ELF-1 (cell line): Measurements from ENCODE around the gene PCSK4.

Source experiments
- DNase-seq: peaks from one replicate; pipeline ENCODE4 v3.0.0-alpha.2; 2016; ENCODE audit warnings: low read depth, low spot score

Gene PCSK4

GRCh38 chr19:1487576-1488281, 2.4 kb downstream of the PCSK4 start:
- no peak for DNase-seq

DNA sequence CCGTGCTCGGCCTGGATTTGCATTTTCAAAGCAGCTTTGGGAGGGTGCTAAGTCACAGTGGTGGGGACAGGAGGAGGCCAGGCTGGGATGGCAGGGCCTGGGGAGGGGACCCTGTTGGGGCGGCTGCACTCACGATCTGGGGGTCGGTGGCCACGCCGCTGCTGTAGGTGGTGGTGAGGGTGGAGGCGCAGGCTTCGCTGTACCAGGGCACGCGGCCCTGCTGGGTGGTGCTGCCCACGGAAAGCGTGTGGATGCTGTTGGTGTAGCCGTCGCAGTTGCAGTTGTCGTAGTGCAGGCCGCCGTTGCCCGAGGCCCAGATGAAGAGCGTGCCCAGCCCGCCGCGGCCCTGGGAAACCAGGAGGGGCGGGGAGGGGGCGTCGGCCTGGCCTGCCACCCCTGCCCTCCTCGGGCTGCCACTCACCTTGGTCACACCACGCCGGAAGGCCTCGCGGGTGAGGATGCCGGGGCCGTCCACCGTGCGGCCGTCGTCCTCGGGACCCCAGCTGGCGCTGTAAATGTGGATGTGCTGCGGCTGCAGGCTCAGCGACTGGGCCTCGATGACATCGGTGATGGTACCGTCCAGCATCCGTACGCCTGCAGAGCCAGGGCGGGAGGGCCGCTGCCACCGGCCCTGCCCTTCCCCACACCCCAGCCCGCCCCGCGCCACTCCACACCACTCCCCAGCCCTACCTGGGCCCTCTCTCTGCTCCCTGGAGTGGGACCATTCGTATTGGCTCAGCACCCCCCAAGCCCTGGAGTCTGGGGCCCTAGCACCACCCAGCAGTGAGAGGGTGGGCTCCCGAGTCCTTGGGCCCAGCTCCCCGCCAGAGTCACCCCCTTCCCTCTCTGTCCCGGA, 3.2 kb downstream of the PCSK4 start:
- no peak for DNase-seq

GRCh38 chr19:1483979-1484428, 6.1 kb downstream of the PCSK4 start:
- DNase-seq = no peak

DNA sequence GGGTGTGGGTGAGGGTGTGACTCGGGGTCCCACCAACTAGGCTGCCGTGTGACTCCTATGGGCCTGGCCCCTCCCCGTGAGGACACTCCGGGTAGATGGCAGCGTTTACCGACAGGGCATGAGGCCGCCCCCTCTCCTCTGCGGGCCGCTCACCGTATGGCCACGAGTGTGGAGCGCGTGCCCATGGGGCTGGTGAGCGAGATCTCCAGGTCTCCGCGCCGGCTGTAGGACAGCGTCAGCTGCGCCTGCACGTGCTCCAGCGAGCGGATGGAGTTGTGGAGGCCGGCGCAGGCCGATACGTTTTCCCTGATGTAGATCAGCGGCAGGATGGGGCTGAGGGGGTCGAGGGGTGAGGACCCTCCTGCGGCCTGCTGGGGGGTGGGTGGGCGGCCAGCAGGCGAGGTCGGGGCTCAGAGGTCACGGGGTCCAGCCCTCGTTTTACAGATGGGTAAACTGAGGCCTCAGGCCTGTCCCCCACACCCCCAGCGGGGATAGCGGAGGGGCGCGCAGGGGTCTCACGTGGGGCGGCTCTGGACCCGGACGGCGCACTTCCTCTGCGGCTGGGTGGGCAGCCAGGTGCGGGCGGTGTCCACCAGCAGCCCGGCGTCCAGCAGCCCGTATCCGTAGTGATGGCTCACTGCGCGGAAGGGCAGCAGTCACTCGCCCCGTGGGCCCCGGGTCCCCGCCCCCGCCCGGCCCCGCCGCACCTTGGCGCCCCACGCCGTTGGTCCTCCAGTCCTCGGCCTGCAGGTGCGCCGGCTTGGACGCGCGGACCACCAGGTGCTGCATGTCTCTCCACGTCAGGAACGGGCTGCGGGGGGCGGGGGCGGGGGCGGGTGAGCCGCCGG, 6.8 kb downstream of the PCSK4 start:
- no peak for DNase-seq

- no peak for DNase-seq
These were observed 7.6 kb downstream of the PCSK4 start for GRCh38 chr19:1482361-1483130.

GRCh38 chr19:1481893-1482360, 8.2 kb downstream of the PCSK4 start:
- no peak for DNase-seq

DNA sequence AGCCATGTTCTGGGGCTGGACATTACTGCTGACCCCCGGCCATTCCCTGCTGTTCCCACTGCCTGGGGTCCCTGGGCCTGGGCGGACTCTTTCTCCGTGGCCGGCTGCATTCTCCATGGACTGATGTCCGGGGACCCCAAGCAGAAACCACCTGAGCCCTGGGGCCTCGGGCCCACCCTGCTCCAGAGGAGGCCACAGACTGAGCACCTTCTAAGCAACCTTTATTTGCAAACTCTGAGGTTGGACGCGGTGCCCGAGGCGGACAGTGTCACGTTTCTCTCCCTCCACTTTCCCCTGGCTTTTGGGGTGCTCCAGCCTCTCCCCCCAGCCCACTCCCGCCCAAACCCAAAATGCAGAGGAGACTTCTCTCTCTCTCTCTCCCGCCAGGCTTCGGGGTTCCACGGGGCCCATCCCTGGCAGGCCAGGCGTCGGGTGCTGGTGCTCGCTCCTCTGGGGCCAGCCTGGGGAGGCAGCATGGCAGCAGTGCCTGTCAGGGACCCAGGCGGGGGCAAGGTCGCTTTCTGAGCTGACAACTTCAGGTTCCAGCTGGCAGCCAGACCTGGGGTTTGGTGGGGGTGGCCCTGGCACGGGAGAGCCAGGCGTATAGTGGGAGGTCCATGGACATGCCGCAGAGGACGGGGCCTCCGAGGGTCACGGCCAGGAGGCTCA, 8.8 kb downstream of the PCSK4 start:
- no peak for DNase-seq

- peak; percentile 96 for DNase-seq
These were observed 11.0 kb downstream of the PCSK4 start, which contains the start of gene C19orf25 for GRCh38 chr19:1478934-1479707. Gene C19orf25, minus strand, starts transcription at chr19:1479215. Its CDS starts 312 bp downstream, at chr19:1478903.

- peak; percentile 81 for DNase-seq
These were observed 13.1 kb downstream of the PCSK4 start for GRCh38 chr19:1477056-1477455.

DNA sequence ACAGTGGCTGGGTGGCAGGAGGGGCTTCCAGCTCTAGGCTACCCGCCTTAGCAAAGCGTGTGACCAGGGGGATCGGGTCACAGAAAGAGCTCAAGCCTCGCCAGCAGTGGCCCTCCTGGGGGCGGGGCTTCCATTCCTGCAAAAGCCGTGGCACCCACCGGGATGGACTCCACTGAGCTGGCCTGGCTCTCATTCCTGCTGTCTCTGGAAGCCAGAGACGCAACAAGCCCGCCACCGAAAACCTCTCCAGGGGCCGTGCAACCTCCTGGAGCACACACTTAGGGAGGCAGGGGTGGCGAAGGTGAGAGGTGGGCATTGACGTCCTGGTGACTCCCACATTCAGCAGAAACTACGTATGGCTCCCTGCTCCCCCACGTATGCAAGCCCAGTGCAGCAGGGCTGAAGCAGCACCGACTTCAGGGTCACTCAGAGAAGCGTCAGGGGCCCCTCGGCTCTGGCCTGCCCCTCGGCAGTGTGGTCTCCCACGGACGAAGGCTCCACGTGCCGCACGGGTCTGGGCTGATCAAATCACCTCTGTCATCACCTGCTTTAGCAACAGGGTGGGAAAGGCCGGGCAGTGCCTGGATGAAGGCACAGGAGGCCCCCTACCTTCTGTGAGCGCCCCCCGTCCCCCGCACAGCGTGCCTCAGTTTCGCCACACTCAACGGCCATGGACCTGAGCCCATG, 14.3 kb downstream of the PCSK4 start:
- DNase-seq = no peak

- no peak for DNase-seq
These were observed 15.3 kb downstream of the PCSK4 start for GRCh38 chr19:1474765-1475351.

- no peak for DNase-seq
These were observed 16.0 kb downstream of the PCSK4 start for GRCh38 chr19:1474011-1474764.

- DNase-seq = no peak
These were observed 16.9 kb downstream of the PCSK4 start for GRCh38 chr19:1473085-1473851.

DNA sequence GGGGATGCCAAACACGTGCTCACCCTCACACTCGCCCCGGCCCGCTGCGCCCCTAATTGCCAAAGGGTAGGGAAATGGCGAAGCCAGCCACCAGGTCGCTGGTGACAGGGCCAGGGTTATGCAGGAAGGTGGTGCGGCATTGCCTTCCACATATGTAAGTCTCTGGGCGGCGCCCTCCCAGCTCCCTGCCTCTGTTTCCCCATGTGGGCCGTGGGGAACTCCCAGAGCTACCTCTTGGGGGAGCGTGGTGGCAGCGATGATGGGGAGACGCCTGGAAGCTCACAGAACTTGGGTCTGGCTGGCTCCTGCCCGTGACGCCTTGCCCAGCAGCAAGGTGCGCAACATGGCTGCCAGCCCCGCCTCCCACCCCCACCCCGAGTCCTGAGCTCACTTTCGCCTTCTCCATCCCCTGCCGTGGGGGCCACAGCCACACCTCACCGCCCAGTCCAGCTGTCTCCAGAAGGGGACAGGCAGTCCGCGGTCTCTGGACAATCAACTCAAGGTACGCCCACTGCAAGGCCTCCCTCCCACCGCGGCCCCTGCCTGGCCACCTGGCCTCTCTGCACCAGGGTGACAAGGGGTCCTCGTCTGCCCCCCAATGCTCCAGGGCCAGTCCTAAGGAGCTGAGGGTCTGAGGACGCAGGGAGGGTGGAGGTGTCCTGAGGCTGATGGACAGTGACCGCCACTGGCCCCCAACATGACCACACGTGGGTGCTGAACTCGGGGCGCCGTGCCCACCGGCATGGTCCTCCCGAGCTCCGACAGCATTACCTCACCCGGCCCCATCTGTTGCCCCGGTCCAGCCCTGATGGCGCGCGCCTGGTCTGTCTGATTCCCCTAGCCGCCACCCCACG, 17.7 kb downstream of the PCSK4 start:
- DNase-seq = no peak

DNA sequence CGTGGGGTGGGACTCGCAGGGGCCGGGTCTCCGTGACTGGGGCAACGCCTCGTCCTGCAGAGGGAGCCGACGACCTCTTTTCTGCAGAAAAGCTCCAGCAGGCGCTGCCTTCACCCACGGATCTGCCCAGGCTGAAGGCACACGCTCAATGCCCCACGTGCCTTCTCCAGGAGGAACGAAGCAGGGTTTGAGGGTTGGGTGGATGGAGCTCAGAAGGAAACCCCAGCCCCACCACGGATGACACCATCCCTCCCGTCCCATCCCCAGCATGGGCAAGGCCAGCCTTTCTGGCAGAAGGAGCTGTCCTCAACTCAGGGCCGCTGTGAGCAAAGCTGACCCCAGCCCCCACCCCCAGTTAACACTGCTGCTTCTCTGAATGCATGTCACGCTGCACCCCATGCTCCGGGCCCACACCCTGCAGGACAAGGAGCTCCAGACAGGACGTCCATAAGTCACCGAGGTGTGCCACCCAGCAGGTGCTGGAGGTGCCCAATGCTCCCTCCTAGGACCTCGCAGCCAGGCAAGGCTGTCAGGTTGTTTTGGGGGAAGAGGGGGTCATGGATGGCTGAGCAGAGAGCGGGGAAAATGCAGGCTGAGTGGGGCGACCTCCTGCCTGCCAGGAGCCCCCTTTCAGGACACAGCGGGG, 18.5 kb downstream of the PCSK4 start:
- no peak for DNase-seq
